HG03354 (cell line): ENCODE results near the gene AIMP1.

Experiments
- ATAC-seq: cut with Tn5 transposase; IDR thresholded peaks from one replicate; pipeline ENCODE4 v1.9.1; 2021; ENCODE audit warnings: mild to moderate bottlenecking; ENCODE audit not compliant: unreplicated experiment, poor library complexity, severe bottlenecking

Gene AIMP1

GRCh38 chr4:106315968-106316772 lies at the start of gene AIMP1, which contains the start of gene TBCK:
Gene AIMP1 (plus strand): TSS chr4:106316550. CDS start chr4:106325010, 8,460 bp downstream.
Gene TBCK (minus strand): TSS chr4:106316209. CDS start chr4:106308960, 7,249 bp downstream.
- peak; percentile 88 for ATAC-seq

- no peak for ATAC-seq
Measured at GRCh38 chr4:106268786-106269185, 47.6 kb upstream of the AIMP1 start.

- no peak for ATAC-seq
Measured at GRCh38 chr4:106269711-106270110, 46.6 kb upstream of the AIMP1 start.

- no peak for ATAC-seq
Measured at GRCh38 chr4:106270736-106271135, 45.6 kb upstream of the AIMP1 start.

GRCh38 chr4:106273831-106274230 lies 42.5 kb upstream of the AIMP1 start:
- ATAC-seq: no peak

- ATAC-seq: no peak
Measured at GRCh38 chr4:106277140-106277675, 39.1 kb upstream of the AIMP1 start.

GRCh38 chr4:106284227-106284626 lies 32.1 kb upstream of the AIMP1 start:
- no peak for ATAC-seq

GRCh38 chr4:106286611-106287010 lies 29.7 kb upstream of the AIMP1 start:
- ATAC-seq: no peak

GRCh38 chr4:106287353-106287969 lies 28.9 kb upstream of the AIMP1 start:
- ATAC-seq: peak; percentile 45

- ATAC-seq: no peak
Measured at GRCh38 chr4:106289737-106290136, 26.6 kb upstream of the AIMP1 start.

GRCh38 chr4:106291678-106292077 lies 24.7 kb upstream of the AIMP1 start:
- no peak for ATAC-seq

GRCh38 chr4:106294062-106294461 lies 22.3 kb upstream of the AIMP1 start:
- ATAC-seq: no peak

- no peak for ATAC-seq
Measured at GRCh38 chr4:106297245-106298035, 18.9 kb upstream of the AIMP1 start.

- no peak for ATAC-seq
Measured at GRCh38 chr4:106299977-106300376, 16.4 kb upstream of the AIMP1 start.

GRCh38 chr4:106301393-106302061 lies 14.8 kb upstream of the AIMP1 start:
- no peak for ATAC-seq

GRCh38 chr4:106302062-106302438 lies 14.3 kb upstream of the AIMP1 start:
- no peak for ATAC-seq

GRCh38 chr4:106303548-106304281 lies 12.6 kb upstream of the AIMP1 start:
- ATAC-seq: no peak

- no peak for ATAC-seq
Measured at GRCh38 chr4:106304632-106305031, 11.7 kb upstream of the AIMP1 start.

- ATAC-seq: no peak
Measured at GRCh38 chr4:106305435-106306055, 10.8 kb upstream of the AIMP1 start.
